Measurements from ENCODE around the gene TRAF4. TPM values are rescaled to one million over a fixed set of nuclear protein-coding genes. Genes with fewer than 3 reads are reported as not detected.

The TRAF4 gene
- total and polyA plus RNA-seq, 9 of the 15 experiments (the other 6 are each of a cell fraction or from before 2014, with no cell fraction given), result 2.4 to 147 (median 72.4) TPM

- TF ChIP-seq AFF1 (IDR thresholded peaks at IDR 0.05; ENCODE audit: low read depth in 1 of 2, partially characterized antibody in 2 of 2) (peak in 1 of 2 experiments; percentile 59), SIN3B (IDR thresholded peaks at IDR 0.05; ENCODE audit: low read depth) (no peak), STAT5A (IDR thresholded peaks at IDR 0.05; ENCODE audit: borderline replicate concordance, low read length) (peak; percentile 27; the same call in 1 of the 2 replicates), PCBP2 (IDR thresholded peaks at IDR 0.05; ENCODE audit: low read depth, low read length, poor library complexity, severe bottlenecking) (no peak), L3MBTL2 (IDR thresholded peaks at IDR 0.05) (peak; percentile 53), MBD2 (IDR thresholded peaks at IDR 0.05; ENCODE audit: borderline replicate concordance, low read depth) (no peak), YY1 (IDR thresholded peaks at IDR 0.05; ENCODE audit: borderline replicate concordance in 1 of 3, control insufficient read depth in 1 of 3, extremely low read depth in 1 of 3, insufficient read depth in 3 of 3, insufficient read length in 1 of 3, insufficient replicate concordance in 2 of 3, low read depth in 1 of 3, low read length in 2 of 3) (peak in 2 of 3 experiments; percentile 39 to 60), ZNF239 (CRISPR knock-in tag; IDR thresholded peaks at IDR 0.05) (no peak), PATZ1 (CRISPR knock-in tag; IDR thresholded peaks at IDR 0.05; ENCODE audit: borderline replicate concordance) (no peak), CXXC5 (CRISPR knock-in tag; IDR thresholded peaks at IDR 0.05) (peak; percentile 48)
- TF ChIP-seq, protein P1, sequence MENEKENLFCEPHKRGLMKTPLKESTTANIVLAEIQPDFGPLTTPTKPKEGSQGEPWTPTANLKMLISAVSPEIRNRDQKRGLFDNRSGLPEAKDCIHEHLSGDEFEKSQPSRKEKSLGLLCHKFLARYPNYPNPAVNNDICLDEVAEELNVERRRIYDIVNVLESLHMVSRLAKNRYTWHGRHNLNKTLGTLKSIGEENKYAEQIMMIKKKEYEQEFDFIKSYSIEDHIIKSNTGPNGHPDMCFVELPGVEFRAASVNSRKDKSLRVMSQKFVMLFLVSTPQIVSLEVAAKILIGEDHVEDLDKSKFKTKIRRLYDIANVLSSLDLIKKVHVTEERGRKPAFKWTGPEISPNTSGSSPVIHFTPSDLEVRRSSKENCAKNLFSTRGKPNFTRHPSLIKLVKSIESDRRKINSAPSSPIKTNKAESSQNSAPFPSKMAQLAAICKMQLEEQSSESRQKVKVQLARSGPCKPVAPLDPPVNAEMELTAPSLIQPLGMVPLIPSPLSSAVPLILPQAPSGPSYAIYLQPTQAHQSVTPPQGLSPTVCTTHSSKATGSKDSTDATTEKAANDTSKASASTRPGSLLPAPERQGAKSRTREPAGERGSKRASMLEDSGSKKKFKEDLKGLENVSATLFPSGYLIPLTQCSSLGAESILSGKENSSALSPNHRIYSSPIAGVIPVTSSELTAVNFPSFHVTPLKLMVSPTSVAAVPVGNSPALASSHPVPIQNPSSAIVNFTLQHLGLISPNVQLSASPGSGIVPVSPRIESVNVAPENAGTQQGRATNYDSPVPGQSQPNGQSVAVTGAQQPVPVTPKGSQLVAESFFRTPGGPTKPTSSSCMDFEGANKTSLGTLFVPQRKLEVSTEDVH (IDR thresholded peaks at IDR 0.05; ENCODE audit: low read depth, partially characterized antibody), result peak; percentile 57
These were observed 6.6 kb downstream of the TRAF4 start (continued) for GRCh38 chr17:28750178-28751047.

All from K562 (cell line).